B cell (primary cell): Measurements from ENCODE around the gene SLC39A12.

Experiments
- EZH2 ChIP-seq: IDR thresholded peaks from 2 replicates; pipeline ENCODE4 v1.6.1; 2012; ENCODE audit warnings: borderline replicate concordance, low read depth, mild to moderate bottlenecking, moderate library complexity, low read length; ENCODE audit not compliant: insufficient read depth, poor library complexity, severe bottlenecking
- TF ChIP-seq, protein P1 (sequence below): fragments of 200-600 bp; IDR thresholded peaks from one replicate; pipeline ENCODE4 v1.8.0; 2022; ENCODE audit warnings: antibody characterized with exemption, mild to moderate bottlenecking

DNA sequence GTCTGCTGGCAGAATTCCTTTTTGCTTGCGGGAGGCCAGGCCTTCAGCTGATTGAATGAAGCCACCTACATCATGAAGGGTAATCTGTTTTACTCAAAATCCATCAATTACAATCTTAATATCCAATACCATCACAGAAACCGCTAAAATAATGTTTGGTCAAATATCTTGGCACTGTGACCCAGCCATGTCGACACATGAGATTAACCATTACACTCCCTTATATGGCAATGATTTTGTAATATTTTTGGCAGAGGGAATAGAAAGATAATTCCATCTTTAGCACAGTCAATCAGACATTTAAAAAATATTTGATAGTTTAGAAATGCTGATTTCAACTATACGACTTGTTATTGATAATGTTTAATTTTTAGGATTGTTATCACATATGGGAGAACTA is 36.5 kb upstream of the SLC39A12 start:
- TF ChIP-seq, protein P1, sequence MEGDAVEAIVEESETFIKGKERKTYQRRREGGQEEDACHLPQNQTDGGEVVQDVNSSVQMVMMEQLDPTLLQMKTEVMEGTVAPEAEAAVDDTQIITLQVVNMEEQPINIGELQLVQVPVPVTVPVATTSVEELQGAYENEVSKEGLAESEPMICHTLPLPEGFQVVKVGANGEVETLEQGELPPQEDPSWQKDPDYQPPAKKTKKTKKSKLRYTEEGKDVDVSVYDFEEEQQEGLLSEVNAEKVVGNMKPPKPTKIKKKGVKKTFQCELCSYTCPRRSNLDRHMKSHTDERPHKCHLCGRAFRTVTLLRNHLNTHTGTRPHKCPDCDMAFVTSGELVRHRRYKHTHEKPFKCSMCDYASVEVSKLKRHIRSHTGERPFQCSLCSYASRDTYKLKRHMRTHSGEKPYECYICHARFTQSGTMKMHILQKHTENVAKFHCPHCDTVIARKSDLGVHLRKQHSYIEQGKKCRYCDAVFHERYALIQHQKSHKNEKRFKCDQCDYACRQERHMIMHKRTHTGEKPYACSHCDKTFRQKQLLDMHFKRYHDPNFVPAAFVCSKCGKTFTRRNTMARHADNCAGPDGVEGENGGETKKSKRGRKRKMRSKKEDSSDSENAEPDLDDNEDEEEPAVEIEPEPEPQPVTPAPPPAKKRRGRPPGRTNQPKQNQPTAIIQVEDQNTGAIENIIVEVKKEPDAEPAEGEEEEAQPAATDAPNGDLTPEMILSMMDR = no peak
- TF ChIP-seq EZH2 = no peak
